ENCODE data around the gene PBX1. TPM values are rescaled to one million over a fixed set of nuclear protein-coding genes. Genes with fewer than 3 reads are reported as not detected.

Gene PBX1
- total RNA-seq, 4 donors from 2014 or later = 33.3 to 61.8 (median 56.2) TPM

DNA sequence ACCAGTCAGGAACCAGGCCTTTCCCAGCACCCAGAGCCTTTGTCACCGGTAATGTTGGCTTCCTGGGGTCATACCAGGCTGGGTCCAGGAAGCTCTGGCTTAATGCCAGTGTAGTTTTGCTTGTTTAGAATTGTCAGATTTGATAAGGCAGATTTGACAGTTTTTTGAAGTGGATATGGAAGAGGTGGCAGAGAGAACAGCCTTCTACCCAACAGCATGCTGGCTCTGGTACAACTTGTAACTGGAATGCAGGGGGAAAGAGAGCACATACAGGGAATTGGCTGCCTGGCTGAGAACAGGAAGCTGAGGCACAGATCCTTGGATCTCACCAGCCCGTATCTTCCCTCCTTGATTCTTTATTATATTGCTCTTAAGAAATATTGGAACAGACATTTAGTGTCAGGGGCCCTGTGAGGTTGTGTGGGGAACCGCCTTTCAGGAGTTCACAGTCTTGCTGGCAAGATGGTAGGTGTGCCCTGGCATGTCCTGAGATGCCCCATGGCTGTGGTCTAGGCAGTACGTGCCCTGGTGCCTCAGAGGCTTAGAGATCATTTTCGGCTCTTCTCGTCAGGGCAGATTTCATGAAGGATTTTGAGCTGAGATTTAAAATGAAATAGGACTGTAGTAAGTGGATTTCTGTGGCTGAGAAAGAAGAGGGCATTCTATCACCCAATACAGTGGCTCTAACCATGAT is 227.0 kb downstream of the PBX1 start:
- peak; percentile 35 for ATAC-seq (ENCODE audit: low FRiP score)
- DNase-seq (ENCODE audit: low spot score) = no peak

DNA sequence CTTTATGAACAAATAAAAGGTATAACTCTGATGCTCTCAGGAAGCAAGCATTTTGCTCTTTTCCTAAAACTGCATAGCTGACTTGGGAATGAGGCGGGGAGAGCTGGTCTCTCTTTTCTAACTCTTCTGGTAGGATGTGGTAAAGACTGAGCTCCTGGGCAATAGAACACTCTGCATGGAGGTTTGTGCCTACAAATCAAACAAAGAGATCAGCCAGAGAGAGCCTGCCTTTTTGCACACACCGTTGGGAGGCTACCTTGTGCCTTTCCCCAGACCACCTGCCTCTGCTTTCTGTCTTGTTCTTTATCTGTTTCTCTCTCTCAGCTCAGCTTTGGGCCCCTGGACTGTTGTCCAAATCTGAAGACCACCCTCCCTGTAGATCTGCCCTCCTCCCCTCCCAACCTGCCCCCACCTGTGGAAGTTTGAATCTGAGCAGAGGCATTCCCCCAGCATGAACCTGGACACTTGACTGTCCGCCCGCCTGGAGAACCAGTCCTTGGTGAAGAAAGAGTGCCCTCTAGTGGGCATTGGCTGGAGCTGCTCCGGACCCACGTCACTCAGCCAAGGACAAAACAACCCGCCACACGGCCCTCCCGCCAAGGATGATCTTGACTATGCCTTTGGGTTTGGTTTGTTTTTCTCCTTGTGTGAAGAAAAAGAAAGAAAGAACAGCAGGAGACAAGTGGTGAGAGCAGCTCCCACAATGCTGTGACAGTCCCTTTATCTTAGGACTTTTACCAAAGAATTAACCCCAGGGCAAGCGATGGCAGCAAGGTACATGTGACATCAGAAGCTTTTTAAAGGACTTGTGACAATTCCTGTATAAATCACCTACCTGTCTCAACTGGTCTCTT is 228.2 kb downstream of the PBX1 start:
- peak; percentile 76 for ATAC-seq (ENCODE audit: low FRiP score)

More for the DNA sequence above, 227.0 kb downstream of the PBX1 start:
- TF ChIP-seq, protein P1, sequence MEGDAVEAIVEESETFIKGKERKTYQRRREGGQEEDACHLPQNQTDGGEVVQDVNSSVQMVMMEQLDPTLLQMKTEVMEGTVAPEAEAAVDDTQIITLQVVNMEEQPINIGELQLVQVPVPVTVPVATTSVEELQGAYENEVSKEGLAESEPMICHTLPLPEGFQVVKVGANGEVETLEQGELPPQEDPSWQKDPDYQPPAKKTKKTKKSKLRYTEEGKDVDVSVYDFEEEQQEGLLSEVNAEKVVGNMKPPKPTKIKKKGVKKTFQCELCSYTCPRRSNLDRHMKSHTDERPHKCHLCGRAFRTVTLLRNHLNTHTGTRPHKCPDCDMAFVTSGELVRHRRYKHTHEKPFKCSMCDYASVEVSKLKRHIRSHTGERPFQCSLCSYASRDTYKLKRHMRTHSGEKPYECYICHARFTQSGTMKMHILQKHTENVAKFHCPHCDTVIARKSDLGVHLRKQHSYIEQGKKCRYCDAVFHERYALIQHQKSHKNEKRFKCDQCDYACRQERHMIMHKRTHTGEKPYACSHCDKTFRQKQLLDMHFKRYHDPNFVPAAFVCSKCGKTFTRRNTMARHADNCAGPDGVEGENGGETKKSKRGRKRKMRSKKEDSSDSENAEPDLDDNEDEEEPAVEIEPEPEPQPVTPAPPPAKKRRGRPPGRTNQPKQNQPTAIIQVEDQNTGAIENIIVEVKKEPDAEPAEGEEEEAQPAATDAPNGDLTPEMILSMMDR (IDR thresholded peaks at IDR 0.05) = no peak

DNA sequence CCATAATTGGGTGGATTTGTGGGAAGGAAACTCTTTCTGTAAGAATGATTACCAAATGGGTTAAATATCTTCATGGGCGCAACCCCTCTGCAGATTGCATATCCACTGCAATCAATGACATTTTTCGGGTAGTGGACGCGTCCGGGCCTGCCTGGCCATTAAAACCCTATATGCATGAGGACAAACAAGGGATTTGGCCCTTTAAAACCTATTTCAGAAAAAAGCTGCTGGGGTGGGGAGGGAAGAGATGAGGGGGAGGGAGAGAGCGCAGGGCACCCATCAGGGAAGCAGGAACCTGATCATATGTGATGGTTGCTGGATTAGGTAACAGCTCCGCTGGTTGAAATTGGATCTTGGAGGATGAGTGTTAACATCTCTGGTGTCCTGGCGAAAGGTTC is 228.8 kb downstream of the PBX1 start:
- TF ChIP-seq, protein P1 (IDR thresholded peaks at IDR 0.05) = no peak
- DNase-seq (ENCODE audit: low spot score) (no peak), ATAC-seq (ENCODE audit: low FRiP score) (no peak)

More for the DNA sequence above, 228.2 kb downstream of the PBX1 start:
- DNase-seq (ENCODE audit: low spot score) = peak; percentile 71
- TF ChIP-seq, protein P1 (IDR thresholded peaks at IDR 0.05) = peak in 2 of 3 donors; percentile 64 to 95

DNA sequence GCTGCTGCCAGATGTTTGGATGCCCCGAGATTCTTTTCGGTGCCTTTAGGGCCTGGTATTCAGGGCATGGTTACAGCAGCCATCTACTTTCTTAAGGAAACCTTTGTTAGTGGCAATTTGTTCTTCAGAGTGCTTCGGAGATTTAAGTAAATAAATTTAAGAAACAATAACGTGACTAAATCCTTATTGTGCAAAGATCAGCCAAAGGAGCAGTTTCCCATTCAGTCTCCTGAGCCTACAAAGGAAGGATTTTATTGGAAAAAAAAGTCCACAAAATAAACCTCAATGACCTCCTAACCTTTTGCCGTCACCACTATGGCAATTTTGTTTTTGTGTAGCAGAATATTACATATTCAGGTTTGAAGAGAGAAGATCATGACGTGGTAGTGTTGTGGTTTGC is 231.1 kb downstream of the PBX1 start:
- TF ChIP-seq, protein P1 (IDR thresholded peaks at IDR 0.05) = no peak
- ATAC-seq (ENCODE audit: low FRiP score) (no peak), DNase-seq (ENCODE audit: low spot score) (no peak)

DNA sequence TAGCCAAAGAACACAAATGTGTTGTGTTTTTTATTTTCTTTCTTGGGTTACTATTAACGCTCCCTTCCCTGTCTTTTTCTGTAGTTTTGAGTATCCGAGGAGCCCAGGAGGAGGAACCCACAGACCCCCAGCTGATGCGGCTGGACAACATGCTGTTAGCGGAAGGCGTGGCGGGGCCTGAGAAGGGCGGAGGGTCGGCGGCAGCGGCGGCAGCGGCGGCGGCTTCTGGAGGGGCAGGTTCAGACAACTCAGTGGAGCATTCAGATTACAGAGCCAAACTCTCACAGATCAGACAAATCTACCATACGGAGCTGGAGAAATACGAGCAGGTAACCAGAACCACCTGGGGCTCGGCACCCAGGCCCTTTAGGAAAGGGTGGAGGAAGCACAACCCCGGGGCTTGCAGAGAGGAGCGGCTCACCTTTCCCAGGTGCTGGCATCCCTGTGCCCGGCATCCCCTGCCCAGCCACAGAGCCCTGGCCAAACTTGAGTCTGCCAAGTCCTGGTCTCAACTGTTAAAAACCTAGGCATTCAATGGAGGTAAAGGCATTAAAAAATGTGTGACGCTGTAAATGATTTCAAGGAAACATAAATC is 233.5 kb downstream of the PBX1 start:
- TF ChIP-seq, protein P1 (IDR thresholded peaks at IDR 0.05) = no peak
- ATAC-seq (ENCODE audit: low FRiP score) (no peak), DNase-seq (ENCODE audit: low spot score) (no peak)

DNA sequence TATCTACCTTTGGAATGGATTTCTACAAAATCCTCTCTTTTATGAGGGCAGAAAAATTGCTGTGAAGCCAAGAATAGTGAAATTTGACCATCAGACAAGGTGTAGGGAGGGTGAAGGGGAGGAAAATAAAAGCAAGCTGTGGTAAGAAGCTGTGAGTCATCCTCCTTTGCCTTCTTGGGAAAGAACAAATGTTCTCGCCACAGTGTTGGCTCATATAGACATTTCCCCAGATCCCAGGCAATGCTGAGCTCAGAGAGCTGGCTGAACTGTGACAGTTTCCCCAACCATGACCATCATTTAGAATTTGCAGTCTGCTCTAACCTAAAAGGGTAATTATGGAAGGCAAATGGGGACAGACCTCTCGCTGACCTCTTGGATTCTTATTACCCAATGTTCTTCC is 235.4 kb downstream of the PBX1 start:
- DNase-seq (ENCODE audit: low spot score) (no peak), ATAC-seq (ENCODE audit: low FRiP score) (peak; percentile 97)
- TF ChIP-seq, protein P1 (IDR thresholded peaks at IDR 0.05) = no peak

Data from omental fat pad (tissue), 4 donors.